Breast epithelium (tissue), 3 donors: ENCODE results near the gene CD8B.

Experiments
- POLR2A ChIP-seq: fragments of 450-650 bp; IDR thresholded peaks from one replicate; pipeline ENCODE4 v1.6.1; 2016; ENCODE audit warnings: antibody characterized with exemption, mild to moderate bottlenecking, moderate library complexity
- TF ChIP-seq, protein P1 (sequence below), 3 donors: fragments of 450-650 bp; IDR thresholded peaks; one replicate each; pipeline ENCODE4 v1.5.1; 2016 to 2017; ENCODE audit warnings: antibody characterized with exemption in 3 of 3, mild to moderate bottlenecking in 3 of 3, moderate library complexity in 3 of 3

DNA sequence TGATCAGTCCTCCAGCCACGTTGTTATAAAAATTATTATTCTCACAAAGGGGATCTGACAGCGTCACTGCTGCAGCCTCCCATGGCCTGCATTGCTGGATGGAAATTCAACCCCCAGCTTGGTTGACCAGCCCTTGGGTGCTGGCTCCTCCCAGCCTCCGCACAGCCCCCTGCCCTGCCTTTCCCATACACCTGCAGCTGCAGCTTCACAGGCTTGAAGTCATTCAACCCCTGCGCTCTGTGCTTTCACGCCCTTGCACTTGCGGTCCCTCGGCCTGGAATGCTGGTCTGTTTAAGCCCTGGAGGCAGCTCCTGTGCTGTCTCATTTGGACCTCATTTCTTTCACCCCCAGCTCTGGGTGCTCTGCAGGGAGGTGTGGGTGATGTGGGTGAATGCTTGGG, 70.1 kb downstream of the CD8B start:
- TF ChIP-seq, protein P1, sequence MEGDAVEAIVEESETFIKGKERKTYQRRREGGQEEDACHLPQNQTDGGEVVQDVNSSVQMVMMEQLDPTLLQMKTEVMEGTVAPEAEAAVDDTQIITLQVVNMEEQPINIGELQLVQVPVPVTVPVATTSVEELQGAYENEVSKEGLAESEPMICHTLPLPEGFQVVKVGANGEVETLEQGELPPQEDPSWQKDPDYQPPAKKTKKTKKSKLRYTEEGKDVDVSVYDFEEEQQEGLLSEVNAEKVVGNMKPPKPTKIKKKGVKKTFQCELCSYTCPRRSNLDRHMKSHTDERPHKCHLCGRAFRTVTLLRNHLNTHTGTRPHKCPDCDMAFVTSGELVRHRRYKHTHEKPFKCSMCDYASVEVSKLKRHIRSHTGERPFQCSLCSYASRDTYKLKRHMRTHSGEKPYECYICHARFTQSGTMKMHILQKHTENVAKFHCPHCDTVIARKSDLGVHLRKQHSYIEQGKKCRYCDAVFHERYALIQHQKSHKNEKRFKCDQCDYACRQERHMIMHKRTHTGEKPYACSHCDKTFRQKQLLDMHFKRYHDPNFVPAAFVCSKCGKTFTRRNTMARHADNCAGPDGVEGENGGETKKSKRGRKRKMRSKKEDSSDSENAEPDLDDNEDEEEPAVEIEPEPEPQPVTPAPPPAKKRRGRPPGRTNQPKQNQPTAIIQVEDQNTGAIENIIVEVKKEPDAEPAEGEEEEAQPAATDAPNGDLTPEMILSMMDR (IDR thresholded peaks at IDR 0.05): no peak
- TF ChIP-seq POLR2A: no peak
